ENCODE measurements around the gene SDE2.

- no peak for TF ChIP-seq CTCF (conservative IDR thresholded peaks at IDR 0.05; ENCODE audit: low read depth, low read length)
- TF ChIP-seq RAD21 (IDR thresholded peaks at IDR 0.05; ENCODE audit: low read length): no peak
- TF ChIP-seq POLR2A (IDR thresholded peaks at IDR 0.05; ENCODE audit: low read depth, low read length): no peak
- TF ChIP-seq SMC3 (IDR thresholded peaks at IDR 0.05; ENCODE audit: low read depth, low read length): no peak
- no peak for TF ChIP-seq FOS (IDR thresholded peaks at IDR 0.05; ENCODE audit: low read depth, low read length)
- no peak for TF ChIP-seq RFX5 (IDR thresholded peaks at IDR 0.05; ENCODE audit: low read depth, low read length)
- TF ChIP-seq MXI1 (IDR thresholded peaks at IDR 0.05; ENCODE audit: borderline replicate concordance, low read depth, low read length): no peak
- no peak for TF ChIP-seq RCOR1 (IDR thresholded peaks at IDR 0.05; ENCODE audit: insufficient replicate concordance, low read length)
- no peak for TF ChIP-seq MAFK (IDR thresholded peaks at IDR 0.05; ENCODE audit: low read depth, low read length)
- TF ChIP-seq USF2 (IDR thresholded peaks at IDR 0.05; ENCODE audit: low read depth, low read length): no peak
Measured at GRCh38 chr1:226047495-226047894, 48.4 kb upstream of the SDE2 start.

All from IMR-90 (cell line).